GM18870 (cell line): Measurements from ENCODE around the gene TRAPPC12.
"Not testable (repeated sequence)": the region's sequence is repeated elsewhere in the genome, so short reads cannot be mapped to it uniquely, and the experiment has no call there.

ENCODE experiments used
- ATAC-seq: cut with Tn5 transposase; IDR thresholded peaks from one replicate; pipeline ENCODE4 v1.9.1; 2021; ENCODE audit warnings: moderate library complexity; ENCODE audit not compliant: unreplicated experiment

Gene TRAPPC12

DNA sequence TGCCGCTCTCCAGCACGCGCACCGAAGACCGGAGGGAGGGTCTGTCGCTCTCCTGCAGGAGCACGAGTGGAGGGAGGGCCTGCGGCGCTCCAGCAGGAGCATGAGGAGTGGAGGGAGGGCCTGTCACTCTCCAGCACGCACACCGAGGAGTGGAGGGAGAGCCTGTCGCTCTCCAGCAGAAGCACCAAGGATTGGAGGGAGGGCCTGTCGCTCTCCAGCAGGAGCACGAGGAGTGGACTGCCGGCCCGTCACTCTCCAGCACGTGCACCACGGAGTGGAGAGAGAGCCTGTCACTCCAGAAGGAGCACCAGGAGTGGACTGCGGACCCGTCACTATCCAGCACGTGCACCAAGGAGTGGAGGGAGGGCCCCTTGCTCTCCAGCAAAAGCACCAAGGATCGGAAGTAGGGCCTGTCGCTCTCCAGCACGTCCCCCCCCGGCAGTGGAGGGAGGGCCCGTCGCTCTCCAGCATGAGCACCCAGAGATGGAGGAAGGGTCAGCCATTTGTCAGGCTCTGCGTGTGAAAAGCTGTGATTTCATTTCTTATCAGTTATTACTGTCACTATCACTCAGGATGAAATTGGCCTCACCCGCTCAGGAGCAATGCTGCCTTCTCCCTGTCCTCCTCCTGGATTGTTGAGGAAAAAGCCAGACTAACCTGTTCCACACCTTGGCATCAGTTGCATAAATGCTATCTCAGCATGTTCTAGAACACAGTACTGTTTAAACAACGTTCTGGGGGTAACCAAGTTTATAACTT is 103.9 kb downstream of the TRAPPC12 start:
- no peak for ATAC-seq

DNA sequence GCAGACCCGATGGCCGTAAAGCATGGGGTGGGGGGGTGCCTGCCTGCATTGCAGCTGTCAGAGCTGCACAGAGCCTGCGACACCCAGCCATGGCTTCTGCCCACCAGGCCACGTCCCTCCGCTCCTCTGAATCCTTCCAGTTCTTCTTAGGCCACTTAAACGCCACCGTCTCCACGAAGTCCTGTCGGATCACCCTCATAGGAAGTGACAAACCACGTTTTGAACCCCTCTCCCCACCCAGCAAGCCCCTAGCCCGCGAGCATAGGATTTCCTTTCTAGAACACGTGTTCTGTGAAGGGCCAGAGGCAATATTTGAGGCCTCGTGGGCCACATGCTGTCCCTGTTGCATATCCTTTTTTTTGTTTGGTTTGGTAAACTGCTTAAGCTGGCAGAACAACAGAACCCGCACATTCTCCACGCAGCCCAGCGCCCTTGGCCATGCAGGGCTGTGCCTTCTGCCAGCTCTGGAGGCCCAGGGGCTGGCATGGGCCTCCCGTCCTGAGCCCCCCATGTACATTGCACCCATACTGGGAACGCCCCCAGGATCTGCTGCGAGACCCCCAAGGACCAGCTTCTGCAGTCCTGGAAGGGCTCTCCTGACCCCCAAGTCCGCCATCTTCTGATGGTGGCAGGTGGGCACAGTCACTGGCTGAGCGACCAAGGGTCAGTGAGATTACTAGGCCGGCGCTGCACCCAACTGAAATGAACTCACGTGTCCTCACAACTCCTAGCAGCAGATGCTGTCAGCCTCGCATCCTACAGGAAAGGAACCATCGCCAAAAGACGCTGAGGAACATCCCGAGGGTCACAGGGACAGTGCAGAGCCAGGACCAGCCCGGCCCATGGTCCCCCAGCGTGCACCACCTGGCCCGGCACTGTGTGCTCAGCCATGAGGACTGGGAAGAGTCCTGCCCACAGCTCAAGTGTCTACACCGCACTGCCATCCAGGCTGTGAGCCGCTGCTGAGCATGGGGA is 104.8 kb downstream of the TRAPPC12 start:
- no peak for ATAC-seq

DNA sequence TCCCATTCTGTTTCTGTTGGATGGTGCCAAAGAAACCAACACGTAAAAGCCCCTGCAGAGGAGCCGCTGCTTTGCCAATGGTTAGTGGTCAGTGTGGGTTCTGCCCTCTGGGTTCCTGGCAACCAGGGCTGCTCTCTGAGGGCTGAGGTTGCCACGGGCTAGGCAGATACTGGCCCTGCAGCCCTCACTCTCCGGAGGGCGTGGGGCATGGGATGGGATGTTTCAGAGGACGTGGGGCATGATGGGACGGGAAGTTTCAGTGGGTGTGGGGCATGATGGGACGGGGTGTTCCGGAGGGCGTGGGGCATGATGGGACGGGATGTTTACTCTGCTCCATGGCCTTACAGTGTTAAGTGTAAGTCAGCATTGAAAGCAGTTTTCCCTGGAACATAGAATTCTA is 105.7 kb downstream of the TRAPPC12 start:
- ATAC-seq = no peak

DNA sequence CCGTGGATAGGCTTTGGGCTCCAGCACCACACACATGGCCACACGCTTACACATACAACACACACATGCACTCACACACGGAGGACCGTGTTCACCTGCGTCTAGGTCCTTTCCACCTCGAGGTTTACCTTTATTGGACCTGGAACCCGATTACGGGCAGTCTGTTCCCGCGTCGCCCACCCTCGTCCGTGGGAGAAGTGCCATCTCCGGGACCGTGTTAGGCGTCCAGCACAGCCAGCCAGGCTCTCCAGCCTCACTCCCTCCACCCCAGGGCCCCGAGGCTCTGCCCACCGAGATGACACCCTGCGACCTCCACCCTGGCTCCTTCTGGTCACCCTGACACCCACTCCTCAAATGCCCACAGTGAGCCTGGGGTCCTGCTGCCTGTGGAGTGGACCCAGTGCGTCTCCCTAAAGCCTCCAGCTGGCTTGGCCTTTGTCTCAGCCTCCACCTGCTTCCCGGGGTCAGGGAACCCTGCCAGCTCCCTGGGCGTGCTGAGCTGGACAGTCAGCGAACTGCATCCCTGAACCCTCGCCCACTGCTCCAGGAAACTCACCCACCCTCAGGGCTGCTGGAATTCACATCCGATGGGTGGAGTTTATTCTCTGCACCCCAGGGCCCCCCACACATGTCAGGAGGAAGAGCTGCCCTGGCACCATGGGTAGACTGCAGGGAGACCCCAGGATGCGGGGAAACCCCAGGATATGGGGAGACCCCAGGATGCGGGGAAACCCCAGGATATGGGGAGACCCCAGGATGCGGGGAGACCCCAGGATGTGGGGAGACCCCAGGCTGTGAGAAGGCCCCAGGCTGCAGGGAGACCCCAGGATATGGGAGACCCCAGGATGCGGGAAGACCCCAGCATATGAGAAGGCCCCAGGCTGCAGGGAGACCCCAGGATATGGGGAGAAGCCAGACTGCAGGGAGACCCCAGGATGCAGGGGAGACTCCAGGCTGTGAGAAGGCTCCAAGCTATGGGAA is 106.8 kb downstream of the TRAPPC12 start:
- ATAC-seq = no peak

DNA sequence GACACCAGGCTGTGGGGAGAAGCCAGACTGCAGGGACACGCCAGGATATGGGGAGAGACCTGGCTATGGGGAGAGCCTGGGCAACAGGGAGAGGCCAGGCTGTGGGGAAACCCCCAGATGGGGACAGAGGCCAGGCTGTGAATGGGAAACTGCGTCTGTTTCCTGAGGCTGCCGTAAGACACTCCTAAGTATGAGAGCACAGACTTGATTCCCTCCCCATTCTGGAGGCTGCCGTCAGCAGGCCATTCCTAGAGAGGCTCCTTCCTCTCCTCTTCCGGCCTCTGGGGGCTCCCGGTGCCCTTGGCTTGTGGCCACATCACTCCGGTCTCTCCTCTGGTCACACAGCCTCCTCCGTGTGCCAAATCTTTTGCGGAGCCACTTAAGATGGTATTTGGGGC is 107.5 kb downstream of the TRAPPC12 start:
- ATAC-seq = no peak

DNA sequence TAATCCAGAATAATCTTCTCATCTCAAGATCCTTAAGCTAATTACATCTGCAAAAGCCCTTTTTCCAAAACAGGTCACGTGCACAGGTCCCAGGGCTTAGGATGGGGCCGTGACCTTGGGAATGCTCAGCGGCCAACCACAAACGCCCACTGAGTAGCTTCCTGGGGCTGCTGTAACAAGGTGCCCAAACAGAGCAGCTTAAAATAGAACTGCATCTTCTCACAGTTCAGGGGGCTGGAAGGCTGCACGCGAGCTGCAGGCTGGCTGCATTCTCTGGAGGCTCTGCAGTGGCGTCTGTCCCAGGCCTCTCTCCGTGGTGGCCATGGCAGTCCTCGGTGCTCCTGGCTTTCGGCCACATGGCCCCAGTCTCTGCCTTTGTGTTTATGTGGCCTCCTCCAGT is 107.9 kb downstream of the TRAPPC12 start:
- no peak for ATAC-seq

DNA sequence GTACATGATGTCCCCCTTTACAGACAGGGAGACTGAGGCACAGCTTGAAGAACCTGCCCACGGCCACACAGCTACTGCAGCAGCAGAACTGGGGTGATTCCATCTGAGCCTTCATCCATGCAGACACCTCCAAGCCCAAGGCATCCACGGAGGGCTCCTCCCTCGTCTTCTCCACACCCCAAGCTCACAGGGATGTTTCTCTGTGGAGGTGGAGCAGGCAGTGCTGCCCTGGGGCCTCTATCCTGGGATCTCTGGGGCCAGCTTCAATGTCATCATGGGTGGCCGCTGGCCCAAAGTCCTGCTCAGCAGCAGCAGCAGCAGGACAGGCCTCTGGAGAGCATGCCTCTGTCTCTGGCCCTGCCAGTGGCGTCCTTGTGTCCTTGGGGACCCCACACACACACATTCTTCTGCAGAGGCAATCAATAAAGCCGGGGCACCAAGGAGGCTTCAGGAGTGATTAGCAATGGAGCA is 108.6 kb downstream of the TRAPPC12 start:
- ATAC-seq = no peak

DNA sequence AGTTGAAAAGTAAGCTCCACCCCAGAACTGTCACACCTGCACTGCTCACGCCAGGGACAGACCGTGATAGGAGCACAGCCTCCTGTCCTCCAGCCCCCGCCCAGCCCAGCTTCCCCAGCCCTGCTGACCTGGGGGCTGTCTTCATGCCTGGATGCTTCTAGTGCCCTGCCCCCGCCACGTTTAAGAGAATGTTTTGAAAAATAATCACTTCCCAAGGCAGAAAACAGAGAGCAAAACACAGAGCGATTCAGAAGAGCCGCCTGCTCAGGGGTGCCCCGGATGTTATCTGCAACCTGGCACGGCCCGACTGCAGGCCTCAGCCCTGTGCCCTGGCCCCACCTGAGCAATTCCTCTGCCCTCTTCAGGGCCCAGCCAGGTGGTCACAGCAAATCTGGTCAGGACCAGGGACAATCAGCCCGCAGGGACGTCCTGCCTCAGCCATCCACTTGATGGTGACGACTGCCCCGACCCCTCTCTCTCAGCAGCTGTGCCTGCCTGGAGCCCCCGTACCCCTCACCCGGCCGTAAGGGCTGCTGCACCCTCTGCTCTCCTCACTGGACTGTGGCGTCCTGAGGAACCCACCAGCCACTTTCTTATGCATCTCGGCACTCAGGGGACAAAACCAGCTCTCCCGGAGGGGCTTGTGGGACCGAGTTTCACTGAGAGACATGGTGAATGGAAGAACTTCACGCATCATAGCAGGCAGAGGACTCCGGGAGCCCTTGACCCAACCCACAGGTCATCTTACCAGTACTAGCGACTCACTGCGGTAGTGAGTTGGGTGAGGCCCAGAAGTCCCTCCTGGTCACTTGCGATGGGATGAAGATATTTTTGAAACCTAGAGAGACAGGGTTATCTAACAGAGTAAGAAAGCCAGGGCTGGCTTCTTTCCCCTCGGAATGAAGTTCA is 109.6 kb downstream of the TRAPPC12 start:
- ATAC-seq = no peak

DNA sequence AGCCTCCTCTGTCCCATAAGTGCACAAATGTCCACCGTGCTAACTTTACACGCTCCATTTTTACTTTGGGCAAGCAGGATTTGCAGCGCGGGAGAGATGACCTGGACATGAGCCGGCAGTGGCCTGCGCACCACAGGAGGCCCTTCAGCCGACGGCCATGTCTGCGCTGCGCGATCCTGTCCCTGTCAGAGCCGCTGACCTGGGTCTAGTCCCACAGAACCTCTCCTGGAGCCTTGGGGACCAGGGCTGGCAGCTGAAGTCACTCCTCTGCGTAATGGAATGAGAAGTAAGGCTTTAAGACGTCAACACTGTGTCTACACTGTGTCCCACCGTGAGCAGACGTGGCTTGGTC is 110.2 kb downstream of the TRAPPC12 start:
- no peak for ATAC-seq

DNA sequence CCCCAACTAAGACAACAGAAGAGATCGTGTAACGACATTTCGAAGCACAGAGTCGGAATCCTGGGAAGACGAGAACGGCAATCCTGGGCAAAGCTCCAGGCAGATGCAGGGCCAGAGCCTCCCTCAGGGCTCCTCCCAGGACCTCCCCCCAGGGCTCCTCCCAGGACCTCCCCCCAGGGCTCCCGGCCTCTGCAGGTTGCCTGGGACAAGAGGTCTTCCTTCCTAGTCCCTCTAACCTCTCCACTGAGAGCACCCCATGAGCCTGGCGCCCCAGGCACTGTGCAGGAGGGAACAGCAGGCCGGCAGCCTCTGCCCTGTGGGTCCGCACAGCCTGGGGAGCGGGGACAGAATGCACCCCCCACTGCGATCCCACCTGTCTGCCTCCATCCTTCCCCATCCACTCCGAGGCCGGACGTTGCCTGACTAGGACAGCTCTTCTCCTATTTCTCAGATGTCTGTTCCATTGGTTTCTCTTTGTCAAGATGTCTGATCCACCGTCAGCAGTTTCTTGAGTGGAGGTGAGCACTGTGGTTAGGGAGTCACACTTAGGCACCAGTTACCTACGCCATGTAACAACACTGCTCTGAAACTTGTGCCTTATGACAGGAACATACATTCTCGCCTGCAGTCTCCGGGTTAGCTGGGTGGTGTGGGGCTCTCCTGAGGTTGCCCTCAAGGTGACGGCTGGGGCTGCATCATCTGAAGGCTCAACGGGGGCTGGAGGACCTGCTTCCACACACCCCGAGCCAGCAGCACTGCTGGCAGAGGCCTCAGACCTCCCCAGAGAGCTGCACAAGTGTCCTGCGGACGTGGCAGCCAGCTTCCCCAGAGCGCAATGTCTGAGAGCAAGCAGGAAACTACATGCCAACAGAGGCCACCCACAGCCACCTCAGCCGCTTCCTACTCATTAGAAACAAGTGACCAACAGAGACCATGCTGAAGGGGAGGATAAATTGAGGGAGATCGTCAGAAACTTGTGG is 111.0 kb downstream of the TRAPPC12 start:
- ATAC-seq = no peak

DNA sequence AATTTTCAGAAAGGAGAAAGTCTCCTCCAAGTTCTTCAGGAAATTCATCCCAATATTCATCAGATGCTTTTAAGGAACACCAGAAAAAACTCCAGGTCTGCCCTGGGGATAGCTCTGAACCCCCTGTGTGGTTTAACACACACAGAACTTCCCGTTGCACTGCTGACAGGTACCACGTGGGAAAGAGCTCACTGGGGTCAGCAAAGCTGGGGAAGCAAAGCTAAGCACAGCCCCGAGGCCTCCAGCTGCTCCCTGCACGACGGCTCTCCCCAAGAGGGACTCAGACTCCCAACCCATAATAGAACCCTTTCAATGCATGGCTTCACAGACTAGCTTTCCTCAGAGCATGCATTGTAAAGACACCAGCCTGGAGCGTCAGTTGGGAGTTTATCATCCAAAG is 111.8 kb downstream of the TRAPPC12 start:
- no peak for ATAC-seq

DNA sequence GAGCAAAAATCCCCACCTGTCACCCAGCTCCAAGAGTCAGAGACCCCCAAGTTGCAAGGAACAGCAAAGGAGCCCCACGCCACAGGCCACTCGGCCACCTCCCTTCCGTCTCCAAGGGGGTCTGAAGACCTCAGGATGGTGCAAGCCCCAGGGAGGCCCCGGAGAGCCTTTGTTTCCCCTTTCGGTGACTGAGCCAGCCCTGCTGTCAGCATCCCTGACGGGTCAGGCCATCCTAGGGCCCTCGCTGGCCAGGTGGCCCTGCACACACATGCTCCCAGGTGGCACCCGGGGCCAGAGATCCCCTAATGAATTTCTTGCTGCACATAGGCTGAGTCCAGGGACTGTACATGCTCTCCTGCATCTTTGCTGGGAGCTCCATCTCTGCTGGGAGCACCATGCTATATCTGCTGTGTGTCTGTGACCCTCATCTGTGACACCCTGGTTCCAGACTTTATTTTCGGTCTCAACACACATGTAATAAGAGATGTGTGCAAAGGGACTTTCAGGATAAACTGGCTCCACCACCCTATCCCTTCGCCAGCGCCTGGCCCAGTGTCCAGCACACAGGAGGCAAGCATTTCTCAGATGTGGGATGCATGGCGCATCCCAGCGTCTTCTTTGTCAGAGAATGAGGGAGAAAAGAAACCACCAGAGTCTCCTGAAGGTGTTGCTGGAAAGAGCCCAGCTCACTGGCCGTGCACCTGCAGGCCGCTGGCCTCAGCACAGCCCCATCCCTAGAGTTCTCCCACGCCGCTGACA is 112.4 kb downstream of the TRAPPC12 start:
- no peak for ATAC-seq

DNA sequence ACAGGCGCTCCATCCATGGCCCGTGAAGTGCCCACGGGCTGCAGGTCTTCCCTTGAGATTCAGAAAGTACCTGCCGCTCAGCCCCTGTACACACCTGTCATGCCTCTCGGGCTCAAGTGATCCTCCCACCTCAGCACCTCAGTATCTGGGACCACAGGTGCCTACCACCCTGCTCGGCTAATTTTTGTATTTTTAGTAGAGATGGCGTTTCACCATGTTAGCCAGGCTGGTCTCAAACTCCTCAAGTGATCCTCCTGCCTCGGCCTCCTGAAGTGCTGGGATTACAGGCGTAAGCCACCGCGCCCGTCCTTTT is 112.9 kb downstream of the TRAPPC12 start:
- not testable (repeated sequence) for ATAC-seq

DNA sequence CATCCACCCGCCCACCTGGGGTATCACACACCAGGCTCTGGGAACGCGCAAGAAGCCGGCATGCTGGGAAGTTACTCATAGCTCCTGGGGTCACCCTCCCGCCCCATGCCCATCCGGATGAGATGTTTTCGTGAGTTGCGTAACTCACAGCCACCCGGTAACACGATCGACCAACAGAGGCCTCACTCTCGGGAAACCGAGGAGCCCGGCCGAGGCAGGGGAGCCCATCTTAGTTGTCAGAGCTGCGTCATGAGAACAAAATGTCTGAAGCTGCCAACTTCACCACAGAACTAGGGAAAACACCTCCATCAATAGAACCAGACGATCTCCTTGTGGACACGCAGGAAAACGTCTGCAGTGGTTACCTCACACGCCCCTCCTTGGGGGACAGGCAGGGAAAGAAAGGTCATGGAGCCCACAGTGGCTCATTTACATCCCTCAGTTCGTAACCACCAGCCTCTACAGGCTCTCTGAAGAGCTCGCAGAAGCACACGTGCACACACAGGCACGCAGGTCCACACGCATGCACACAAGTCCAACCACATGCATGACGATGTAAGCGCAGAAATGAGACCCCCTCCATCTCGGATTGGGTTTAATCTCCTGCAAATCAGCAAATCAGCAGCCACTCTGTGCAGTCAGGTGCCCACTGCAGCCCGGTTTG is 113.6 kb downstream of the TRAPPC12 start:
- no peak for ATAC-seq

DNA sequence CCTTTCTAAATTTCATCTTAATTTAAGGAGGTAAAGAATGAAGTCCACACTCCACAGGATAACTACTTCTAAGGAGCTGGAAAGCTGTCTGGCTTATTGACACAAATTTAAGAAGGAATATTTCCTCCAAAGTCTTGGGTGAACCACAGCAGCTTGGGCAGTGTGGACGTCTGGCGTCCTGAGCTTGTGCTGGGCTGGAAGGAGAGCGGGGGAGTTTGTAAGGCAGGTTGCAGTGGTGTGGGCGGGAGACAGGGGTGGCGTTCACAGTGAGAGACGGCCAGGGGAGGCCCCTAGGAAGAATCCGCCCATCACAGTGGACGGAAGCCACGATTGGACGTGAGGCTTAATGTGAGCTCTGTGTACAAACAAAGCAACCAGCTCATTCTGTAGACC is 114.1 kb downstream of the TRAPPC12 start:
- no peak for ATAC-seq

DNA sequence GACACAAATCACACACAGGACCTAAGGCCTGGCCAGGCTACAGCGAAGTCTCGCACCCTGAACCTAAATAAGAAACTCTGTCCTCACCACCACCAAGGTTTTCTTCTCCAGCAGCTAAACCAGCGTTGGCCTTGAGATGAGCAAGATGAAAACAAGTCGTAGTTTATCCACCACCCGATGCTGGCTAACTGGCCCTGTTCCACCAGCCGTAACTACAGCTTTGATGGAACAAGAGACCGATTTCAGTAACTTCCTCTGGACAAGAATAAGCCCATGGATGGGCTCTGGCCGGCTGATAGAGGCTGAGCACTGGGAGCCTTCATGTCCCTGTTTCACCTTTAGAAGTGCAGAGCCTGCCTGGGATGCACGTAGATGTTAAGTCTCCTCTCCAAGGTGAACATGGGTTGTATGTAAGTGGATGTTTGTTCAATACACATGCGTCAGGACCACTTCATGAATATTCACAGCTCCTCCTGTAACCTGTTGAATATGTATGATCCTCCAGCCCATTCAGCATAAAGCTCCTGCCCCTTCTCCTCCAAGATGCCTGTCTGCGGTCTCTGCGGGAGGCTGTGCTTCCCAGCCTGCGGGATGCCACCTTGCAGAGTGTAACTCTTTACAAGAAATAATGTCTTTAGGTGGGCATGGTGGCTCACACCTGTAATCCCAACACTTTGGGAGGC is 115.6 kb downstream of the TRAPPC12 start:
- ATAC-seq = no peak

DNA sequence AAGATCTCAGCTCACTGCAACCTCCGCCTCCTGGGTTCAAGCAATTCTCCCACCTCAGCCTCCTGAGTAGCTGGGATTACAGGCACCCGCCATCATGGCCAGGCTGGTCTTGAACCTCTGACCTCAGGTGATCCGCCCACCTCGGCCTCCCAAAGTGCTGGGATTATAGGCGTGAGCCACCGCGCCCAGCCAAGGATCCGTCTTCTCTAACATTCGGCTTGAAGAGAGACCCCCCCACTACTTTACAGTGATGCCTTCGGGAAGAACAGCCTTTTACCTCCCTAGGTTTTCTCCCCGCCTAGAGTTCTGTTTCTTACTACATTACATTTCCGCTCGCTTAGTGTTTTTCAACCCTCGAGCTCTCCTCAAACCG is 117.2 kb downstream of the TRAPPC12 start:
- ATAC-seq = not testable (repeated sequence)
